ENCODE data around the gene DHRS12.
A peak's percentile ranks its signal among the peaks of the same experiment; 100 is the strongest.

The DHRS12 gene

GRCh38 chr13:51726446-51727193 lies 77.3 kb downstream of the DHRS12 start:
- peak; percentile 47 for DNase-seq (ENCODE audit: low read depth, low spot score)

DNA sequence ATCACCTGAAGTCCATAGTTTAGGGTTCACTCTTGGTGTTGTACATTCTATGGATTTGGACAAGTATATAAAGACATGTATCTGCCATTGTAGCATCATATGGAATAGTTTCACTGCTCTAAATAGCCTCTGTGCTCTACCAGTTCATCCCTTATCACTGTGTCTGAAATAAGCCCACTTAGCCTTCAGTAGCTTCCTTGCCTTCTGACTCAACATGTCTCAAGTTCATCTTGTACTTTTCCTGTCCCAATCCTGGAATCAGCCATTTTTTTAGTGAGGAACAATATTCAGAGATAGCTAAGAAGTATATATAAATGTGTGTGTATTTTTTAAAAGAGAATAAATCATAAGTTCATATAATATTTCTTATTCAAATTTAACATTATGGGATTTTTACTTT lies 79.2 kb downstream of the DHRS12 start:
- DNase-seq (ENCODE audit: low read depth, low spot score): no peak

DNA sequence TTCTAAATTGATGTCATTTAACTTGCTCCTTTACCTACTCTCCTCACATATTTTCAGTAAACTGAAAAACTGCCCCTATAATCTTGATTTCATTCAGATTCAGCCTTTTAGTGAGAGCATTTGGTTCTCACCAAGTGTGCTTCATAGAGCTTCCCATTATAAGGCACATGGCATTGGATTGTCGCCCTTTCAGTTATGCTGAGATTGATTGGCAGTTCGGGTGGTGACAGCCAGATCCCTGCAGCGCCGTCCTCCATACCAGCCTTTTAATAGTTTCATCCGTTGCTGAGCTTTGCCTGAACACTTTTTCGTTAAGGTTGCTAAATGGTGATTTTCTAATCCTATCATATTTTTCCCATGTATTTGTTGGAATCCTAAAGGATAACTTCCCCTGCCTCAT lies 80.4 kb downstream of the DHRS12 start:
- DNase-seq (ENCODE audit: low read depth, low spot score): no peak

DNA sequence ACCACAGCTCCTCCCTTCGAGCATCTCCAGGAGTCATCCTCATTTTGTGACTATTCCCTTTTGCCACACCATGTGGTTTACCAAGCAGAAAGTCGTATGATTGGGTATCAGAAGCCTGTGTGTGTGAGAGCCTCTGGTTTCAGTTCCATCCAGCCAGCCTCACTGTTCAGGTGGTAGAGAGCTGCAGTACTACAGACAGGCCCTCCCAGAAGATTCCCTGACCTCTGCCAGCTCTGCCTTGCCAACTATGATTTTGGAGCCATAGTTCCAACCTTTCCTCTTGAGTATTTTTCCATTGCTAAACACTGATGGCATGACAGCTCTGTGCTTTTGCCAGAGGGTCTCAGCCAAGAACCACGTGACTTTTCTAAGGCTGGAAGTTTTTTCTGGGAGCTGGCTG lies 82.5 kb downstream of the DHRS12 start:
- DNase-seq (ENCODE audit: low read depth, low spot score): no peak

GRCh38 chr13:51719394-51719793 lies 84.6 kb downstream of the DHRS12 start:
- no peak for DNase-seq (ENCODE audit: low read depth, low spot score)

All from brain pericyte (primary cell).